PC-3 (cell line): Measurements from ENCODE around the gene C7orf33. TPM values are rescaled to one million over a fixed set of nuclear protein-coding genes. Genes with fewer than 3 reads are reported as not detected.

ENCODE experiments used
- ATAC-seq: fragments of 200-7000 bp; cut with Tn5 transposase; 2 replicates; pipeline ENCODE4 v1.9.1; 2020; ENCODE audit warnings: mild to moderate bottlenecking, moderate library complexity
- BruUV-seq: library from RNA; stranded (reverse); fragments of 400-500 nt; replicated peaks from 2 replicates; lab custom pipeline; 2021; lab: Mats Ljungman, UMichigan
- CTCF ChIA-PET: fragments of 300-600 bp; sonication (Branson Sonifier 250); formaldehyde crosslinking; loops from one replicate; lab custom pipeline; 2022; ENCODE audit warnings: antibody characterized with exemption; lab: Charles Lee
- POLR2A ChIA-PET: fragments of 300-600 bp; sonication (Branson Sonifier 250); formaldehyde crosslinking; loops from one replicate; lab custom pipeline; 2022; ENCODE audit warnings: antibody characterized with exemption; ENCODE audit not compliant: unreplicated experiment; lab: Charles Lee
- DNase-seq: peaks from one replicate; pipeline ENCODE4 v3.0.0-alpha.2; 2015
- H2AFZ ChIP-seq: fragments of 300-600 bp; sonication (generic); 2 replicates; pipeline ENCODE4 v1.6.0; 2016; ENCODE audit warnings: antibody characterized with exemption, low read length
- H3F3A ChIP-seq: fragments of 300-600 bp; sonication (generic); one replicate; pipeline ENCODE4 v1.6.0; 2017; ENCODE audit warnings: antibody characterized with exemption, low read length, control low read depth, mild to moderate bottlenecking; ENCODE audit not compliant: unreplicated experiment
- H3K27ac ChIP-seq: fragments of 300-600 bp; sonication (generic); 2 replicates; pipeline ENCODE4 v1.5.1; 2016; ENCODE audit warnings: mild to moderate bottlenecking, low read length
- H3K27me3 ChIP-seq: fragments of 300-600 bp; sonication (generic); 2 replicates; pipeline ENCODE4 v1.6.1; 2016; ENCODE audit warnings: low read length, mixed read lengths
- H3K36me3 ChIP-seq: fragments of 300-600 bp; sonication (generic); 2 replicates; pipeline ENCODE4 v1.6.1; 2016; ENCODE audit warnings: low read depth, mixed run types, low read length, mixed read lengths
- H3K4me1 ChIP-seq: fragments of 300-600 bp; sonication (generic); 2 replicates; pipeline ENCODE4 v1.5.1; 2016; ENCODE audit warnings: low read length; ENCODE audit not compliant: insufficient read depth
- H3K4me2 ChIP-seq: fragments of 300-600 bp; sonication (generic); 2 replicates; pipeline ENCODE4 v1.6.0; 2016; ENCODE audit warnings: low read length
- H3K4me3 ChIP-seq: fragments of 300-600 bp; sonication (generic); 2 replicates; pipeline ENCODE4 v1.5.1; 2016; ENCODE audit warnings: mild to moderate bottlenecking, low read length, mixed read lengths
- H3K79me2 ChIP-seq: fragments of 300-600 bp; sonication (generic); 2 replicates; pipeline ENCODE4 v1.6.1; 2017; ENCODE audit warnings: low read length, mixed read lengths
- H3K9ac ChIP-seq: fragments of 300-600 bp; sonication (generic); 2 replicates; pipeline ENCODE4 v1.6.0; 2016; ENCODE audit warnings: mild to moderate bottlenecking, low read length
- H3K9me2 ChIP-seq: fragments of 300-600 bp; sonication (generic); replicated peaks from 2 replicates; pipeline ENCODE4 v1.6.1; 2016; ENCODE audit warnings: mixed run types, low read length, mixed read lengths
- H3K9me3 ChIP-seq: fragments of 300-600 bp; sonication (generic); 2 replicates; pipeline ENCODE4 v1.6.1; 2016; ENCODE audit warnings: low read length, mixed read lengths
- H4K20me1 ChIP-seq: fragments of 300-600 bp; sonication (generic); 2 replicates; pipeline ENCODE4 v1.6.1; 2016; ENCODE audit warnings: low read length, mixed read lengths
- CTCF ChIP-seq: fragments of 300-600 bp; sonication (generic); conservative IDR thresholded peaks from 2 replicates; pipeline ENCODE4 v1.5.1; 2017; ENCODE audit warnings: antibody characterized with exemption, low read depth, mild to moderate bottlenecking, low read length
- EZH2 ChIP-seq: fragments of 300-600 bp; sonication (generic); IDR thresholded peaks from one replicate; pipeline ENCODE4 v1.6.1; 2017; ENCODE audit warnings: antibody characterized with exemption, mild to moderate bottlenecking, low read length; ENCODE audit not compliant: unreplicated experiment
- EZH2phosphoT487 ChIP-seq: fragments of 300-600 bp; sonication (generic); IDR thresholded peaks from 2 replicates; pipeline ENCODE4 v1.6.1; 2018; ENCODE audit warnings: mild to moderate bottlenecking, antibody characterized with exemption, low read length, borderline replicate concordance
- intact Hi-C: fragments of 100-400 bp; cut with micrococcal nuclease; formaldehyde crosslinking; loops from 2 replicates; pipeline ENCODE4 v1.9.0; 2023
- total RNA-seq: library from RNA; depleted of rRNA; stranded (reverse); fragments of >200 nt; gene quantifications from 2 replicates; pipeline ENCODE4 v1.2.3, GENCODE V29; 2014

C7orf33 gene
- total RNA-seq, 1 experiment from 2014 or later: not detected

- ATAC-seq: no peak
- H3K27ac ChIP-seq: no peak overlapping the region
- no peak overlapping the region for H3K4me2 ChIP-seq
- no peaks in the 10 kb centered on the region for H3K79me2 ChIP-seq
- intact Hi-C loops: no loop called here
- no peaks in the 10 kb centered on the region for H3K9me3 ChIP-seq
- no peaks in the 10 kb centered on the region for H4K20me1 ChIP-seq
- POLR2A ChIA-PET: no interaction called here
- H3K36me3 ChIP-seq: no peaks in the 10 kb centered on the region
- H3K4me3 ChIP-seq: no peak overlapping the region
- no peak overlapping the region for H2AFZ ChIP-seq
- no peaks in the 10 kb centered on the region for H3F3A ChIP-seq
- BruUV-seq: no TSS peak
- peaks cover 16% of the 10 kb centered on the region; the same call in 1 of the 2 replicates for H3K27me3 ChIP-seq
- no peak for TF ChIP-seq CTCF
- no peak for TF ChIP-seq EZH2
- TF ChIP-seq EZH2phosphoT487: no peak
- no peaks in the 10 kb centered on the region for H3K9me2 ChIP-seq
- no peak overlapping the region for H3K9ac ChIP-seq
- CTCF ChIA-PET: no interaction called here
- no peaks in the 10 kb centered on the region for H3K4me1 ChIP-seq
- DNase-seq: no peak
Observed at GRCh38 chr7:148630078-148630477, 39.5 kb downstream of the C7orf33 start.

GRCh38 chr7:148633761-148634160 is 43.2 kb downstream of the C7orf33 start:
- Histone ChIP-seq H3K4me3 (no peak overlapping the region), H3K4me1 (no peaks in the 10 kb centered on the region), H3F3A (no peaks in the 10 kb centered on the region), H3K9me3 (no peaks in the 10 kb centered on the region), H3K9ac (no peak overlapping the region), H3K9me2 (no peaks in the 10 kb centered on the region), H4K20me1 (no peaks in the 10 kb centered on the region), H3K27me3 (peaks cover 16% of the 10 kb centered on the region; the same call in 1 of the 2 replicates), H3K27ac (no peak overlapping the region), H3K4me2 (no peak overlapping the region), H2AFZ (no peak overlapping the region), H3K36me3 (no peaks in the 10 kb centered on the region), H3K79me2 (no peaks in the 10 kb centered on the region)
- peak; percentile 22 for DNase-seq
- TF ChIP-seq EZH2phosphoT487: no peak
- no peak for TF ChIP-seq EZH2
- no peak for TF ChIP-seq CTCF
- ATAC-seq: no peak
- POLR2A ChIA-PET: no interaction called here
- no TSS peak for BruUV-seq
- intact Hi-C loops: no loop called here
- CTCF ChIA-PET: no interaction called here

GRCh38 chr7:148637094-148637493 is 46.5 kb downstream of the C7orf33 start:
- no peak for ATAC-seq
- H3K27ac ChIP-seq: no peak overlapping the region
- H3K4me3 ChIP-seq: no peak overlapping the region
- ChIA-PET POLR2A (no interaction called here), CTCF (no interaction called here)
- H3K4me2 ChIP-seq: no peak overlapping the region
- no peak for DNase-seq
- H3K4me1 ChIP-seq: no peaks in the 10 kb centered on the region
- no peaks in the 10 kb centered on the region for H3K36me3 ChIP-seq
- no peak overlapping the region for H3K9ac ChIP-seq
- H3K79me2 ChIP-seq: no peaks in the 10 kb centered on the region
- H2AFZ ChIP-seq: no peak overlapping the region
- H3F3A ChIP-seq: no peaks in the 10 kb centered on the region
- H4K20me1 ChIP-seq: no peaks in the 10 kb centered on the region
- TF ChIP-seq EZH2 (no peak), CTCF (no peak), EZH2phosphoT487 (no peak)
- BruUV-seq: no TSS peak
- H3K9me3 ChIP-seq: no peaks in the 10 kb centered on the region
- intact Hi-C loops: no loop called here
- H3K9me2 ChIP-seq: no peaks in the 10 kb centered on the region
- H3K27me3 ChIP-seq: peaks cover 4% of the 10 kb centered on the region; the same call in 1 of the 2 replicates
